Astrocyte of the hippocampus (primary cell): ENCODE data around the gene WDR12.
"Not testable (repeated sequence)": the region's sequence is repeated elsewhere in the genome, so short reads cannot be mapped to it uniquely, and the experiment has no call there.

ENCODE experiments used
- DNase-seq: peaks from one replicate; pipeline ENCODE4 v3.0.0; 2011; ENCODE audit warnings: low read depth, low spot score

WDR12 gene

GRCh38 chr2:202911512-202912341 lies at the start of gene WDR12, which contains the start of gene CARF:
Gene WDR12 (minus strand): TSS chr2:202911673. CDS start chr2:202911476, 197 bp downstream.
Gene CARF (plus strand): TSS chr2:202912275. CDS start chr2:202941903, 29,628 bp downstream.
- DNase-seq: peak; percentile 98

GRCh38 chr2:202960524-202960923 lies 49.1 kb upstream of the WDR12 start:
- no peak for DNase-seq

GRCh38 chr2:202950592-202950991 lies 39.1 kb upstream of the WDR12 start:
- no peak for DNase-seq

- not testable (repeated sequence) for DNase-seq
Observed at GRCh38 chr2:202949333-202949732, 37.9 kb upstream of the WDR12 start.

GRCh38 chr2:202945497-202945896 lies 34.0 kb upstream of the WDR12 start:
- DNase-seq: no peak

- peak; percentile 10 for DNase-seq
Observed at GRCh38 chr2:202944816-202945215, 33.3 kb upstream of the WDR12 start.

- DNase-seq: peak; percentile 38
Observed at GRCh38 chr2:202944408-202944807, 32.9 kb upstream of the WDR12 start.

- DNase-seq: peak; percentile 26
Observed at GRCh38 chr2:202941771-202942170, 30.3 kb upstream of the WDR12 start.

- no peak for DNase-seq
Observed at GRCh38 chr2:202938960-202939359, 27.5 kb upstream of the WDR12 start.

- DNase-seq: no peak
Observed at GRCh38 chr2:202934456-202934855, 23.0 kb upstream of the WDR12 start.

- DNase-seq: no peak
Observed at GRCh38 chr2:202933958-202934357, 22.5 kb upstream of the WDR12 start.

GRCh38 chr2:202933139-202933510 lies 21.7 kb upstream of the WDR12 start:
- DNase-seq: no peak

GRCh38 chr2:202932425-202933138 lies 21.1 kb upstream of the WDR12 start:
- DNase-seq: peak; percentile 4

GRCh38 chr2:202918860-202919259 lies 7.4 kb upstream of the WDR12 start:
- DNase-seq: no peak

GRCh38 chr2:202912342-202913201 lies 1.1 kb upstream of the WDR12 start:
- DNase-seq: peak; percentile 13

GRCh38 chr2:202911203-202911511 lies 316 bp downstream of the WDR12 start:
- DNase-seq: no peak

- no peak for DNase-seq
Observed at GRCh38 chr2:202910698-202911097, 775 bp downstream of the WDR12 start.

- not testable (repeated sequence) for DNase-seq
Observed at GRCh38 chr2:202910250-202910649, 1.2 kb downstream of the WDR12 start.

- DNase-seq: no peak
Observed at GRCh38 chr2:202909394-202910192, 1.9 kb downstream of the WDR12 start.

- no peak for DNase-seq
Observed at GRCh38 chr2:202908186-202908585, 3.3 kb downstream of the WDR12 start.

- DNase-seq: not testable (repeated sequence)
Observed at GRCh38 chr2:202905507-202905906, 6.0 kb downstream of the WDR12 start.
